B cell (primary cell): ENCODE measurements around the gene DEFB131B. TPM values are rescaled to one million over a fixed set of nuclear protein-coding genes. Genes with fewer than 3 reads are reported as not detected.
"Not testable (repeated sequence)": the region's sequence is repeated elsewhere in the genome, so short reads cannot be mapped to it uniquely, and the experiment has no call there.

Source experiments
- ATAC-seq: fragments of 200-7000 bp; cut with Tn5 transposase; one replicate; pipeline ENCODE4 v1.10.0; 2021; ENCODE audit warnings: low read depth, mild to moderate bottlenecking, moderate number of reproducible peaks, moderate library complexity
- CTCF ChIA-PET: fragments of 350-600 bp; sonication (Branson Sonifier 250); formaldehyde crosslinking; loops from one replicate; lab custom pipeline; 2021; ENCODE audit warnings: antibody characterized with exemption, inconsistent platforms; lab: Charles Lee
- POLR2A ChIA-PET: fragments of 350-600 bp; sonication (Branson Sonifier 250); formaldehyde crosslinking; loops from one replicate; lab custom pipeline; 2021; ENCODE audit warnings: antibody characterized with exemption; lab: Charles Lee
- DNase-seq: peaks from one replicate; pipeline ENCODE4 v3.0.0; 2013
- H2AFZ ChIP-seq: 2 replicates; pipeline ENCODE4 v1.6.1; 2012; ENCODE audit warnings: mild to moderate bottlenecking, low read depth, low read length; ENCODE audit not compliant: insufficient read depth, poor library complexity, severe bottlenecking
- H3K27ac ChIP-seq, 2 donors: 1 replicate in 1 of 2; 2 replicates in 1 of 2; pipeline ENCODE4 v1.5.1; 2012 to 2013; ENCODE audit warnings: low read length in 2 of 2, mild to moderate bottlenecking in 2 of 2, moderate library complexity in 1 of 2
- H3K27me3 ChIP-seq, 4 experiments: fragments of 200-600 bp in 1 of 4; sonication (generic) in 1 of 4; replicated peaks in 1 of 4; 1 replicate in 2 of 4; 2 replicates in 2 of 4; pipeline versions ENCODE4 v1.6.1 to v1.7.0; 2013 to 2016; ENCODE audit warnings: low read length in 3 of 4, mild to moderate bottlenecking in 2 of 4, mixed read lengths in 1 of 4, moderate library complexity in 1 of 4; ENCODE audit not compliant: insufficient read depth in 4 of 4, control insufficient read depth in 3 of 4; ENCODE audit errors: control extremely low read depth in 1 of 4
- H3K36me3 ChIP-seq, 2 experiments: replicated peaks in 1 of 2; 1 replicate in 1 of 2; 2 replicates in 1 of 2; pipeline versions ENCODE4 v1.6.1 to v1.7.1; 2013; ENCODE audit warnings: low read length in 1 of 2; ENCODE audit not compliant: insufficient read depth in 2 of 2, control insufficient read depth in 1 of 2; ENCODE audit errors: control extremely low read depth in 1 of 2, extremely low read depth in 1 of 2
- H3K4me1 ChIP-seq, 2 donors: fragments of 200-600 bp in 1 of 2; sonication (generic) in 1 of 2; 1 replicate in 1 of 2; 2 replicates in 1 of 2; pipeline versions ENCODE4 v1.5.1 to v1.6.1; 2013 to 2017; ENCODE audit warnings: low read length in 2 of 2; ENCODE audit not compliant: control insufficient read depth in 2 of 2, insufficient read depth in 2 of 2
- H3K4me2 ChIP-seq: replicated peaks from 2 replicates; pipeline ENCODE3; 2012; ENCODE audit warnings: mild to moderate bottlenecking, low read depth, low read length; ENCODE audit not compliant: poor library complexity, severe bottlenecking
- H3K4me3 ChIP-seq, 5 experiments: fragments of 200-600 bp in 1 of 5; sonication (generic) in 1 of 5; 1 replicate in 3 of 5; 2 replicates in 2 of 5; pipeline versions ENCODE4 v1.5.1 to v1.7.0; 2011 to 2016; ENCODE audit warnings: low read length in 4 of 5, mild to moderate bottlenecking in 4 of 5, low read depth in 2 of 5, control low read depth in 1 of 5, moderate library complexity in 1 of 5; ENCODE audit not compliant: insufficient read depth in 1 of 5; ENCODE audit errors: control extremely low read depth in 1 of 5, extremely low read depth in 1 of 5
- H3K79me2 ChIP-seq: fragments of 200-600 bp; sonication (generic); one replicate; pipeline ENCODE4 v1.6.0; 2016; ENCODE audit warnings: low read length; ENCODE audit not compliant: control insufficient read depth, insufficient read depth
- H3K9ac ChIP-seq: fragments of 200-600 bp; sonication (generic); 2 replicates; pipeline ENCODE4 v1.6.1; 2017; ENCODE audit warnings: mild to moderate bottlenecking, low read length, moderate library complexity
- H3K9me3 ChIP-seq, 3 donors: one replicate each; pipeline versions ENCODE4 v1.6.1 to v1.7.1; 2013; ENCODE audit warnings: low read length in 2 of 3; ENCODE audit not compliant: control insufficient read depth in 2 of 3, insufficient read depth in 1 of 3; ENCODE audit errors: control extremely low read depth in 1 of 3
- H4K20me1 ChIP-seq: 2 replicates; pipeline ENCODE4 v1.6.0; 2012; ENCODE audit warnings: mild to moderate bottlenecking, low read length; ENCODE audit not compliant: insufficient read depth, control insufficient read depth, poor library complexity, severe bottlenecking
- H3K27ac Mint-ChIP-seq: one replicate; pipeline ENCODE4 v1.8.0; 2021; ENCODE audit warnings: mixed read lengths
- H3K27me3 Mint-ChIP-seq: one replicate; pipeline ENCODE4 v1.8.0; 2021; ENCODE audit warnings: mixed read lengths
- H3K4me1 Mint-ChIP-seq: one replicate; pipeline ENCODE4 v1.8.0; 2021; ENCODE audit warnings: mixed read lengths
- H3K4me3 Mint-ChIP-seq: one replicate; pipeline ENCODE4 v1.8.0; 2021; ENCODE audit warnings: mixed read lengths
- H3K9me3 Mint-ChIP-seq: one replicate; pipeline ENCODE4 v1.8.0; 2022; ENCODE audit warnings: mixed read lengths; ENCODE audit not compliant: insufficient read depth
- EZH2 ChIP-seq: IDR thresholded peaks from 2 replicates; pipeline ENCODE4 v1.6.1; 2012; ENCODE audit warnings: borderline replicate concordance, low read depth, mild to moderate bottlenecking, moderate library complexity, low read length; ENCODE audit not compliant: insufficient read depth, poor library complexity, severe bottlenecking
- WGBS: methylation state at CpG from one replicate; pipeline ENCODE4 v1.1.5; 2013; ENCODE audit warnings: missing lambda C conversion rate; ENCODE audit not compliant: insufficient coverage; 5-methylcytosine and 5-hydroxymethylcytosine counted together
- intact Hi-C: fragments of 100-400 bp; cut with micrococcal nuclease; formaldehyde crosslinking; loops from one replicate; pipeline ENCODE4 v1.10.0; 2022
- polyA plus RNA-seq: library from polyadenylated mRNA; depleted of rRNA; stranded (reverse); fragments of >200 nt; gene quantifications from 2 replicates; pipeline ENCODE4 v1.2.3, GENCODE V29; 2012
- total RNA-seq, 2 donors: library from RNA; stranded (reverse); fragments of 120-200 nt in 1 of 2; gene quantifications; 1 replicate in 1 of 2; 2 replicates in 1 of 2; pipeline versions ENCODE4 v1.2.3 to v1.2.4, GENCODE V29; 2013 to 2022
- TF ChIP-seq, protein P1 (sequence below): fragments of 200-600 bp; IDR thresholded peaks from one replicate; pipeline ENCODE4 v1.8.0; 2022; ENCODE audit warnings: antibody characterized with exemption, mild to moderate bottlenecking

DEFB131B gene
- total and polyA plus RNA-seq, 2 donors (not counting 1 experiment from before 2014, with no cell fraction given): not detected

DNA sequence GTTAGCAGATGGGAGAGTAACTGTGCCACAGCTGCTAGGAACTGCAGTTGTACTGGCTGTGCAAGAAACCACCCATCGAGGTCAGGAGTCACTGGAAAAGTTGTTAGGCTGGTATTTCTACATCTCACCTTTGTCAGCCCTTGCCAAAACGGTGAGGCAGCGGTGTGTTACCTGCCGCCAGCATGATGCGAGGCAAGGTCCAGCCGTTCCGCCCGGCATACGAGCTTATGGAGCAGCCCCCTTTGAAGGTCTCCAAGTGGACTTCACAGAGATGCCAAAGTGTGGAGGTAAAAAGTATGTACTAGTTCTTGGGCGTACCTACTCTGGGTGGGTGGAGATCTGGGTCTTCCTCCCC is 33.7 kb downstream of the DEFB131B start:
- H3K9me3 Mint-ChIP-seq, DNase-seq, H3K79me2 ChIP-seq, ATAC-seq, intact Hi-C loops, H3K4me3 Mint-ChIP-seq, H3K9me3 ChIP-seq, H3K27me3 ChIP-seq, H4K20me1 ChIP-seq, H3K4me1 Mint-ChIP-seq, H3K27me3 Mint-ChIP-seq, H3K4me2 ChIP-seq, H3K4me1 ChIP-seq, H3K27ac Mint-ChIP-seq, H3K9ac ChIP-seq, H3K27ac ChIP-seq, H3K4me3 ChIP-seq, H2AFZ ChIP-seq: not testable (repeated sequence)
- peaks cover 6 to 36% of the 10 kb centered on the region in 2 experiments for H3K36me3 ChIP-seq
- ChIA-PET CTCF (interaction anchor here (0.9 kb wide), 1 partner anchor 104 kb away, joined by 3 read pairs; no protein-coding TSS in a partner anchor), POLR2A (interaction anchor here (1.2 kb wide), 1 partner anchor 16 kb away, joined by 4 read pairs; the partner anchor contains the start of gene XNDC1N)
- 100% methylated on average over 4 of the region's 10 CpGs for WGBS

DNA sequence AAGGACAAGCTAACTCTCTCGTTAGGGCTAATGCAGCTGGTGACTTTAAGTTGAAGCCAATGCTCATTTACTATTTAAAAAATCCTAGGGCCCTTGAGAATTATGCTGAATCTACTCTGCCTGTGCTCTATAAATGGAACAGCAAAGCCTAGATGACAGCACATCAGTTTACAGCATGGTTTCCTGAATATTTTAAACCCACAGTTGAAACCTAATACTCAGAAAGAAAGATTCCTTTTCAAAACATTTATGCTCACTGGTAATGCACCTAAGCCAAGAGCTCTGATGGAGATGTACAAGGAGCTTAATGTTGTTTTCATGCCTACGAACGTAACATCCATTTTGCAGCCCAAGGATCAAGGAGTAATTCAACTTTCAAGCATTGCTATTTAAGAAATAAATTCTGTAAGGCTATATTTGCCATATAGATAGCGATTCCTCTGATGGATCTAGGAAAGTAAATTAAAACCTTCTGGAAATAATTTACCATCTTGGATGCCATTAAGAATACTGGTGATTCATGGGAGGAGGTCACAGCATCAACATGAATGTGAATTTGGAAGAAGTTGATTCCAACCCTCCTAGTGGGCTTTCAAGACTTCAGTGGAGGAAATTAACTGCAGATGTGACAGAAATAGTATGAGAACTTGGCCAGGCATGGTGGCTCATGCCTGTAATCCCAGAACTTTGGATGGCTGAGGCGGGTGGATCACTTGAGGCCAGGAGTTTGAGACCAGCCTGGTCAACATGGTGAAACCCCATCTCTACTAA is 35.7 kb downstream of the DEFB131B start:
- CTCF ChIA-PET: no interaction called here
- Histone ChIP-seq H3K9ac (no peak overlapping the region), H3K79me2 (no peaks in the 10 kb centered on the region), H3K9me3 (no peaks in the 10 kb centered on the region), H3K4me3 (no peak overlapping the region), H4K20me1 (no peaks in the 10 kb centered on the region), H3K4me1 (no peaks in the 10 kb centered on the region), H3K27me3 (no peaks in the 10 kb centered on the region), H2AFZ (no peak overlapping the region), H3K27ac (no peak overlapping the region), H3K36me3 (peaks cover 10 to 41% of the 10 kb centered on the region in 2 experiments), H3K4me2 (no peak overlapping the region)
- Mint-ChIP-seq H3K4me1 (peaks cover 3% of the 10 kb centered on the region), H3K9me3 (no peaks in the 10 kb centered on the region), H3K4me3 (no peak overlapping the region), H3K27me3 (no peaks in the 10 kb centered on the region), H3K27ac (no peak overlapping the region)
- ATAC-seq (no peak), DNase-seq (no peak)
- POLR2A ChIA-PET: interaction anchor here (0.7 kb wide), 1 partner anchor 98 kb away, joined by 8 read pairs; no protein-coding TSS in a partner anchor
- intact Hi-C loops: no loop called here
- 100% methylated on average over 1 of the region's 5 CpGs for WGBS
- TF ChIP-seq EZH2: no peak
- TF ChIP-seq, protein P1, sequence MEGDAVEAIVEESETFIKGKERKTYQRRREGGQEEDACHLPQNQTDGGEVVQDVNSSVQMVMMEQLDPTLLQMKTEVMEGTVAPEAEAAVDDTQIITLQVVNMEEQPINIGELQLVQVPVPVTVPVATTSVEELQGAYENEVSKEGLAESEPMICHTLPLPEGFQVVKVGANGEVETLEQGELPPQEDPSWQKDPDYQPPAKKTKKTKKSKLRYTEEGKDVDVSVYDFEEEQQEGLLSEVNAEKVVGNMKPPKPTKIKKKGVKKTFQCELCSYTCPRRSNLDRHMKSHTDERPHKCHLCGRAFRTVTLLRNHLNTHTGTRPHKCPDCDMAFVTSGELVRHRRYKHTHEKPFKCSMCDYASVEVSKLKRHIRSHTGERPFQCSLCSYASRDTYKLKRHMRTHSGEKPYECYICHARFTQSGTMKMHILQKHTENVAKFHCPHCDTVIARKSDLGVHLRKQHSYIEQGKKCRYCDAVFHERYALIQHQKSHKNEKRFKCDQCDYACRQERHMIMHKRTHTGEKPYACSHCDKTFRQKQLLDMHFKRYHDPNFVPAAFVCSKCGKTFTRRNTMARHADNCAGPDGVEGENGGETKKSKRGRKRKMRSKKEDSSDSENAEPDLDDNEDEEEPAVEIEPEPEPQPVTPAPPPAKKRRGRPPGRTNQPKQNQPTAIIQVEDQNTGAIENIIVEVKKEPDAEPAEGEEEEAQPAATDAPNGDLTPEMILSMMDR: no peak
